Lower lobe of right lung (tissue), 1 donor: ENCODE data around the gene ZNF768. TPM values are rescaled to one million over a fixed set of nuclear protein-coding genes. Genes with fewer than 3 reads are reported as not detected.

Experiments
- microRNA-seq: library from miRNA; unstranded; fragments of <30 nt; microRNA quantifications from one replicate; pipeline ENCODE4 v1.2.0, GENCODE V29; 2020; ENCODE audit warnings: borderline number of aligned reads
- total RNA-seq: library from RNA; stranded (reverse); fragmentation: NEBNext Ultra II Directional; extraction: Animal tissue kit (Norgen Biotek cat#: 25700); gene quantifications from one replicate; pipeline ENCODE4 v1.2.1, GENCODE V29; 2021
- donor health status: DM: no; HTN: yes; CAD: no; lungs with severe emphysema.

ZNF768 gene
- total RNA-seq, 1 donor from 2014 or later, result 24.9 TPM

Small RNA genes lying within 50 kb of the gene (microRNA-seq; reads per million reads assigned to microRNA genes)
- not detected for gene MIR4518

Other genes with a start within 250 kb of the ZNF768 start
- 52.3 TPM for gene CD2BP2, start 171.3 kb downstream of the ZNF768 start, total RNA-seq
- 36.9 TPM for gene TBC1D10B, start 156.1 kb downstream of the ZNF768 start, total RNA-seq
- not detected for gene MYL11, start 151.8 kb downstream of the ZNF768 start, total RNA-seq
- gene SEPTIN1, start 144.0 kb downstream of the ZNF768 start, total RNA-seq, result 6.0 TPM
- gene ZNF48, start 131.1 kb downstream of the ZNF768 start, total RNA-seq, result 6.2 TPM
- gene ZNF771, start 119.0 kb downstream of the ZNF768 start, total RNA-seq, result 3.8 TPM
- gene DCTPP1, start 96.5 kb downstream of the ZNF768 start, total RNA-seq, result 19.1 TPM
- 54.6 TPM for gene SEPHS2, start 80.7 kb downstream of the ZNF768 start, total RNA-seq
- gene ITGAL, start 53.8 kb downstream of the ZNF768 start, total RNA-seq, result 127 TPM
- 9.3 TPM for gene ZNF747, start 8.3 kb upstream of the ZNF768 start, total RNA-seq
- gene ZNF764, start 31.8 kb upstream of the ZNF768 start, total RNA-seq, result 8.4 TPM
- 13.5 TPM for gene ZNF688, start 45.1 kb upstream of the ZNF768 start, total RNA-seq
- gene ZNF785, start 59.1 kb upstream of the ZNF768 start, total RNA-seq, result 16.2 TPM
- 7.7 TPM for gene ZNF689, start 83.8 kb upstream of the ZNF768 start, total RNA-seq
- gene PRR14, start 124.4 kb upstream of the ZNF768 start, total RNA-seq, result 46.3 TPM
- gene FBRS, start 131.9 kb upstream of the ZNF768 start, total RNA-seq, result 68.6 TPM
- 73.8 TPM for gene SRCAP, start 172.6 kb upstream of the ZNF768 start, total RNA-seq
- gene PHKG2, start 221.9 kb upstream of the ZNF768 start, total RNA-seq, result 25.5 TPM
- gene CFAP119, start 235.5 kb upstream of the ZNF768 start, total RNA-seq, result 11.1 TPM
- gene RNF40, start 235.8 kb upstream of the ZNF768 start, total RNA-seq, result 95.9 TPM